Iris pigment epithelial cell (primary cell): ENCODE results near the gene MAP3K14.
A peak's percentile ranks its signal among the peaks of the same experiment; 100 is the strongest.
"Not testable (repeated sequence)": the region's sequence is repeated elsewhere in the genome, so short reads cannot be mapped to it uniquely, and the experiment has no call there.

ENCODE experiments used
- DNase-seq: peaks from one replicate; pipeline ENCODE4 v3.0.0-alpha.2; 2011; ENCODE audit warnings: low read depth

MAP3K14 gene

DNA sequence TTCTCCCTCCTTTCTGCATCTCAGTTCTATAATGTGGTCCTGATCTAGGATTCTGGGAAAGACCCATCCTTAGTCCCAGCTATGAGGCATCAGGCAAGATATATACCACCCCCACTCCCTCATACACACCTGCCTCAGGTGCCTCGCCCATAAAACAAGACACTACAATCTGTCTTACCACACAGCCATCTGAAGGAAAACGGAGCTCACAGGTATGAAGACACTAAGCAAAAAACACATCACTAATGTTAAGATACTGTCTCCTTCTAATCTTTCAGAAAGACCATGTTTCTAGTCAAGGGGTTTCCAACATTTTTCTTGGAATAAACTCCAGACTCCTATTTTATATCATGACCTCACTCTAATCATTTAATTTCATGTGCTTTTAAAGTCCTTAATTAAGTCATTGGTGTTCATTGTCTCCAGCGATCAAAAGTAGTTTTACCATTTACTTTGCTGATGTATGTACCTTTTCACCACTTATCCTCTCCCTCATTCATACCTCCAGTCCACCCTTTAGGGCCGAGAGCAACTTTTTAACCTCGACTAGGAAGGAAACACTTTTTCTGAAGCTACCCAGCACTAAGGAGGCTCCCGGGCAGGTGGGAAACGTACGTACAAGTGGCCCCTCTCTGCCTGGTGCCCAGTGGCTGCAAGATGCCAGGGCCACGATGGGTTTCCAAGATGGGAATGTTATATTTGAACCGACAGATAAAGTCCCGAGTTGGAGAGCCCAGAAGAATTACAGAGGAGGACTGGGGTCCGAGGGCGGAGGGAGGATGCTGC is 979 bp downstream of the MAP3K14 start:
- no peak for DNase-seq

DNA sequence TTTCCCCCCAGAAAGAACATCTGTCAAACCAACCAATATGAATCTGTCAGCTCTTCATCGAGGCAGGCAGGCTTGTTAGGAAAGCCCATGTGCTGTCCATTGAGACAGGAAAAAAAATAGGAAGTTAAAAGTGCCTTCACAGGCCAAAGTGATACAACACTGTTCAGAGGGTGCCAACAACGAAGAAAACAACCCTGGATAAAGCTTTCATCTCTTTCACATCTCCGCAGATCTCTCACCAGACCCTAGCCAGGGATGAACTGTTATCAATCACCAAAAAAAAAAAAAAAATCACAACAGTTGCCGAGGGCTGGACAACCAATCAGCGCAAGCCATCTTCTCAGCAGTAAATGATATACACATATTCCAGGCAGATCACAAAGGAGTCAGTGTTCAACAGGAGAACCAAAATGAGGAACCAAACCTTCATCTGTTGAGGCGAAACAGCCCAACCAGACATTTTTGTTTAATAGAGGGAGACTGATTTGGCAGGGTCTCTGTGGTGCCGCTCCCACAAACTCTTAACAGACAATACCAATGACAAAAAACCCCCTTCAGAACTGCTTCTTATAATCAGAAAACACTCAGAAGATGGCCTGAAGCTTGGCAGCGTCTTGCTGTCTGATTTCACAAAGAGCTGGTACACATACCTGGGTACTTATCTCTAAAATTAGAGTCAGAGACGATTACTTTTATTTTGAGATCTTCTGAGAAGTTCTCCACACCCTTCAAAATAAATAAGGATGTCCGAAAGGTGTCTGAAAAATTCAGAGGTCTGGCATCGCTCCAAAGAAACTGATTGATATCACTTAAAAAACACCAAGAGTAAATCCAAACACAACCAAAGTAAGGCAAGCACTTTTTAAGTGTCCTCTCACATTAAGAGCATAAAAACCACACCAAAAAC is 1.8 kb downstream of the MAP3K14 start:
- no peak for DNase-seq

DNA sequence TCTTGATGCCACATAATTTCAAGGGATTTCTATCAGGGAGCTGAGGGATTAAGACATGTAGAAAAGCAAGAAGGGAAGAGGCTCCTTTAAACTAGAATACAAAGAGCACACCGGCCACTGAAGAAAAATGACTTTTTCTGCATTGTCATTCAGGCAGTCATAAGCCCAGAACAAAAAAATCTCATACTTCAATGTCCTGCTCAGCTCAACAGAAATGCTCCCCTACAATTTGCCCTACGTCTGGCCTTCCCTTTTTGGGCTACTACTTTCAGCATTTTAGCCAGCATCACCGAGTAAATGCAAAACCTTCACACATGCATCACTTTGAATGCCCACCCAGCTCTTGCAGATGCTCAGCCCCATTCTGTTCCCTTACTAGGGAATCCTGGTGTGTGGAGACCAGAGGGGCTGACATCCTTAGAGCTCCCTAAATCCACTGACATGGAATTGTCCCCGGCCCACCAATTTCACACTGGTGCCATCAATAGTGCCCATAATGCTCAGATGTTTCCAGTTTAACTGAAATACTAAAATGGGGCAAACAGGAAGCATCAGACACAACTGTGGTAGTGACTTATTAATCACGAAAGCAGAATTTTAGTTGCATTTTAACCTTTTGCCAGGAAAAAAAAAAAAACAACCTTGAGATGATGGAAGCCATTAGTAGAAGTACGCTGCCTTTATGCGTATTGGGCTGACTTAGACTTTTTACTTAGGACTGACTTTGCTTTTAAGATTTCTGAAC is 2.7 kb downstream of the MAP3K14 start:
- DNase-seq, result no peak

DNA sequence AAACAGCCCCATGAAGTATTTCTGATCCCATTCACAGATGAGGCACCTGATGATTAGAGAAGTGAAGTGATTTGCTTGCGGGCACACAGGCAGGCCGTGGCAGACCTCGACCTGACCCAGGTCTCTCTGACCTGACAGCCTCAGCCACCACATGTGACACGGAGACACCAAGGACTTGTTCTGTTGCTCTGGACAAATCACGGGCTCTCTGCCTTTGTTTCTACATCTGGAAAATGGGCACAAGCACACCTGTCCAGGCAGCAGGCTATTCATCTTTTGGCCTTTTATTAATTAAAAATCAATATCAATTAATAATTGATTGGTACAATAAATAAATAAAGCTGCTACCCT is 3.4 kb downstream of the MAP3K14 start:
- DNase-seq, result no peak

DNA sequence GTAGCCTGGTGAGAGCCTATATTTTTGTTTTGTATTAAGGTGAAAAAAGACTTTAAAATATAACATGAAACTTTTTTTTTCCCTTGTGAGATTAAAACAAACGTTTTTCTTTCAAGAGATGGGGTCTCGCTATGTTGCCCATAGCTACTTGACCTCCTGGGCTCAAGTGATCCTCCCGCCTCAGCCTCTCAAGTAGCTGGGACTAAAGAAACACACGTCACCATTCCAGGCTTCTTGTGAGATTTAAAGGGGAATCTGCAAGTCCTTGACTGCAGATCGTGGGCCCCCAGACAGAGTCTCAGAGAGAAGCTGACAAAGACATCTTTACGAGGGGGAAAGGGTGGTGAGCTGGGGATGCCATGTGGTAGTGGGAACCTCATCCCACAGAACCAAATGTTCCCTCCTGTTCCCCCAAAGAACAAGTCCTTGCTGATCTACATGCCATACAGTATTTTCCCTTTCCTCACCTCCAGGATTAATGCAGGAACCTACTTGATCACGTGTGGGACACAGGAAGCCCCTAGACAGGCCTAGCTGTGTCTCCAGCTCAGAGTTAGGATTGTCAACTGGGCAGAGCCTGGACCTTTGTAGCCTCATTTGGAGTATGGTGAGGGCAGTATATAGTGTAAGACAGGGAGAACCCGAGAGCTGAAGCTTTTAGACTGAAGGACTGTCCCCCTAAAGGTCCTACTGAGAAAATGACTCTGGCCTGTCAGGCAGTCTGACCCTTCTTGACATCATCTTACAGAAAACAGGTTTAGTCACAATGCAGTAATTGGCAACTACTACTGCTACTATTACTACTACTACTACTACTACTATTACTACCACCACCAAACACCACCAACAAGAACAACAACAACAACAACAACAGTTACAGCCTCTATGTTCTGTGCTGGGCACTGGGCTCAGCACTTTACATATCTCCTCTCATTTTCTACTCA is 4.1 kb downstream of the MAP3K14 start:
- no peak for DNase-seq

DNA sequence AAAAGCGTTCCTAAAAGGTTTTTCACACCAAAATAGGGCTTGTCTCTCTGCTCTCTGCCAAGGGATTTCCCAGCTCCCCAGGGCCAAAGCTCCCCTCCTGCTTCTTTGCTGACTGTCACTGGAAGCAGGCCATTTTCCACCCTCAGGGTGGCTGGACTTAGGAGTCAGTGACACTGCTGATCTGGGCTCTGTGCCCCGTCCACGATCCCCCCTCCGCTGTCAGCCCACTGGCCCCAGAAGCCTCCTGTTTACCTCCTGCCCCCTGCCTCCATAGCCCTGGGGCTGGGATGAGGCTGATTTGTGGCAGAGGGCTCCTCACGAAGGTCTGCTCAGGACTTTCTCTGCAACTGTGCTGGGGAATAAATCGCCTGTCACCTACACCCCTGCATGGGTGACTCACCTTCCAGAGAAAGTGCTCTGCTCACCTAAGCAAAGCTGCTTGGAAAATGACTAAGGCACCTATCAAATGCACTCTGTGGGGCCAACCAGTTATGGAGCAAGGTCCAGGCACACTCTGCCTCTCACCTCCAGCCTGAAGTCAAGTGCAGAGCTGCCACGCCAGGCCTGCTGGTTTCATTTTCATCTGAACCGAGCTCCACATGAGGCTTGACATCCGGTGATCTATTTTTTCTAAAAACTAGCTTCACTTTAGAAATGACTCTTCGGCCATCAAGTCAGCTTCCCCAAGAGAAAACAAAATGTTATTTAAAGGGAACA is 4.9 kb downstream of the MAP3K14 start:
- DNase-seq, result peak; percentile 55

DNA sequence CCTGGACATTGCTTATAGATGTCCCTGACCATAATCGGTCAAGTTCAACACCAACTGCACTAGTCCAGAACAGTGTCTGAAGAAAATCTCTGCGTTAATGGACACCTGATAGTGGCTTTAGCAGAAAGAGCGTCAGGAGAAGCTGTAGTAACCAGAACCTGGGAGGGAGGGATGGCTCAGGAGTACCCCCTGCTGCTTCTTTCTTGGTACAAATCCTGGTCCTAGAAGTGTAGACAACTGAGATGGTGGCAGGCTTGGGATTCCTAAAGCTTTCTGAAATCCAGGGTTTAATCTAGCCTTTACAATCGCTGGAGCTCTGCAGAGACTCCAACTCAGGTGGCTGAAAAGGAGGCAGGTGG is 5.4 kb downstream of the MAP3K14 start:
- DNase-seq, result no peak

DNA sequence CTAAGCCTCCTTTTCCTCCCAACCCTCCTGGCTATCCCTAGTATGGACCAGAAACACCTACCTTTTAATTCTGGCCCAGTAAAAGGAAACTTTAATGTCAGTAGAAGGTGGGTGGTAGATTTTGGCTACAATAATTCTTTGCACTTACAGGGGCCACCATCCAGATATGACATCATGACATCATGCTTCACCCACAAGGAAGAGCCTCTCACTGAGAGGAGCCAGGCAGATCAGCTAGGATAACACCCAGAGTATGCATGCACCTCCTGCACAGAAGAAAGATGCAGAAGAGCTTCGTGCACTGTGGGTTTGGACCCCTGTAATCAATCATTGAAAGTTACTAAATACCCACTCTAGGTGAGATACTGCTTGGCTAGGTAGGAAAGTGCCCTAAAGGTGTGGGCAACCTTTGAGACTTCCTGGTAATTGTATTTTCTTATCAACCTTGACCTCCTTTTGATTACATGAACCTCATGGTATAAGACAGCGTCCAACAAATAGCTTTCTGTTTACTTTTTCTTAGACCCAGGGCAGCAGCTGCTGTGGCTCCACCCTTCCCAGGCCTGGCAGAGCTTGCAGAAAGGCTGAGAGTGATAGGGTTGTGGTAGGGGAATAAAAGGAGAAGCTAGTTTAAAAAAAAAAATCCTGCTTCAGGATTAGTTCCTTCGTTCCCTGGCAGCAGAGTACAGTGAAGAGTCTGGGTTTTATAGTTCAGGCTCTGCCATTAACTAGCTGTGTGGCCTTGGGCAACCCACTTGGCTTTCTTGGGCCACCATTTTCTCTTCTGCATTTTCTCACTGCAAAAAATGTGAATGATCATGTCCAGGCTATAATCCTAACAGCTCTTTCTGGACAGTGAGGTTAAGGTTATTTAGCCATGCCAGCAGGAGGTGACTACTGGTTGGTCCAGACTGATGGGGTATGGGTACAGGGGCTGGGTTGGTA is 6.2 kb downstream of the MAP3K14 start:
- DNase-seq, result no peak

DNA sequence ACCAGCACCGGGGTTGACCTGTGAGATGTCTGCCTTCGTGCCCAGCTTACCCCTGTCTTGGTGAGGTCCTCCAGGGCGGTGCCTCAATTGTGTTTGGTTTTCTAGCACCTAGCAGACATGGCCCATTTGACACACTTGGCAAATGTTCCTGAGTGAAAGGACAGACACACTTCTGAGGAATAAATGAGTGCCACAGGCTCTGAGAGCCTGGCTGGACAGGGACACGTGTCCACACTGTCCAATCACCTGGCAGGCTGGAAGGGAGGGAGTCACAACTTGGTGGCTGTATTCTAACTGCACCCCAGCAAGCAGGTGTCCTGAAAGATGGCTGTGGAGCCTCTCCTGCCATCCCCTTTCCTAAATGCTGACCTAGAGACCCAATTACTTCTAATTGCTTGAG is 7.4 kb downstream of the MAP3K14 start:
- DNase-seq, result no peak

DNA sequence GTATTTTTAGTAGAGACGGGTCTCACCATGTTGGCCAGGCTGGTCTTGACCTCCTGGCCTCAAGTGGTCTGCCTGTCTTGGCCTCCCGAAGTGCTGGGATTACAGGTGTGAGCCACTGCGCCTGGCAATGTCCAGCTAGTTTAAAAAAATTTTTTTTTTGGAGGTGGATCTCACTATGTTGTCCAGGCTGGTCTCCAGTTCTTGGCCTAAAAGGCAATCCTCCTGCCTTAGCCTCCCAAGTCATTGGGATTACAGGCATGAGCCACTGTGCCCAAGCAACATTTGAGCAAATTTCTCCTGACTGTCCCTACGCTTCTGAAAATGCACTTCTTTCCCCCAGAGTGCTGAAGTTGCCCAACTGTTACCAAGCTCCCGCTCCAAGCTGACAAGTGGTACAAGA is 8.0 kb downstream of the MAP3K14 start:
- no peak for DNase-seq

DNA sequence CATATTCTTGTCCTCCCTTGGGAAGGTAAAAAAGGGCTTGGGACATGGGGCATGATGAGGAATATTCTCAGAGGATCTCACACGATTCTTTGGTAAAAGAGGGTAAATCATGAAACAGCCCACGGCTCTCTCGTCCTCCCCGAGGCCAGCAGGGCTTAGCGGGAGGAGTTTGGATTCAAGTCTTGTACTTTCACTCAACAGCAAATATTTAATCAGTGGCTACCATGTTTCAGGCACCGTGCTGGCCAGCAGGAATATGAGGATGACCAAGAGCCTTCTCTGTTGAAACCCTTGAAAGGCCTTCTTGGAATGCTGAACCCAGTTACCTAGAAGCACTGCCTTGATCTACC is 8.8 kb downstream of the MAP3K14 start:
- DNase-seq, result no peak

DNA sequence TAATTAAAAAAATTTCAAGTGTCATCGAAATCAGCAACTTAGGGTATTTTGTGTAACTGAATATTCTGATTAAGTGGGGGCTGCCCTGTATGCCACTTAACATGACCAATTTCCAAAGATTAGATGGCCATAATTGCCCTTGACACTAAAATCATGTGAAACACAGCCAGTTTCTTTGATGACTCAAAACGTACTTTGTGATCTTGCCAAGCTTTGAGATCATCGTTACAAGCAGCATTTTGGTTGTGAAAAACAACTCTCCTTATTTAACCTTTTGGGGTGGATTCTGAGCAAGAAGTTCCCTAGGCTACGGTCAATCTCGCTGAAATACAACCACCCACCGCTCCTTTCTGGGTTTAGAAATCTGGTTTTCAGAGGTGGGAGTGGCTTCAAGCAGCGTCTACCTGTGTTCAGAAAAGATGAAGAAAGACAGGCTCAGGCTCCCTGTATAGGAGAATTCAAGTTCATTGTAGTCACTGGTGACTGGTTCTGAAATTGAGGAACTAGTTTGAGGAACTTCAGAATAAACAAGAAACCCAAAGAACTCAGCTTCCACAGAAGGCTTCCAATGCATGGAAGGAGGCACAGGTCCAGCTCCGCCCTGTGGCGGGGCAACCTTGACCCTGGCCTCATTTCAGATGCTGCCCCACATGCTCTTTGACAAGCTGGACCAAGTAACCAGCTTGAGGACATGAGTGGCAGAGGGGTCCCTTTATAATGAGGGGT is 9.4 kb downstream of the MAP3K14 start:
- peak; percentile 93 for DNase-seq

DNA sequence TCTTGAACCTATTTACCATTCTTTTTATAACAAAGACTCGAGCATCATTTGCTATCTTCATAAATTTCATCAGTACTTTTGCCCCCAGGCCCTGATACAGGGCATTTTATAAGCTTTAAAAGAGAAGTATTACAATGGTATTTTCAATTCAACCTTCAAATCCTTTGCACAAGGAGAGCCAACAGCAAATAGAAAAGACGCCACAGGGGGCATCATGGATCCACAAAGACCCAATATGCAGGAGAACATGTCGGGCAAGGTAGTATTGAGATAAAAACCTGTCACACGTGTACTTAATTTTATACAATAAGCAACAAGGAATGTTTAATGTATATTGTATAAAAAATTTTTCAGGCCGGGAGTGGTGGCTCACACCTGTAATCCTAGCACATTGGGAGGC is 10.2 kb downstream of the MAP3K14 start:
- no peak for DNase-seq

DNA sequence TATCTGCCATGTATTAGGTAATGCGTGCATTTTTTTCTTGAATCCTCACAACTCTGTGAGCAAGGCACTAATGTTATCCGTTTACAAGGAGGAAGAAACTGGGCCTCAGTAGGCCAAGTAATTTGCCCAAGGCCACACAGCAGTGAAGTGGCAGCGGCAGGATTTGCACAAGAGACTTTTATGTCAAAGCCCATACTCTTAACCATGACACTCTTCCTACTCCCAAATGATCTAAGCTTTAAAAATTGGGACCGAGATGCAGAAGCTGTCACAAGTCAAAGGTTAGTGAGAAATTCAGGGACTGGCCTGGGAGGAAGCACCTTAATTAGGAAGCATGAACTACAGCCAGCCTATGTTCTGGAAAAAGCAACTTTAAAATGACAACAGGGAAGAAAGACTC is 10.7 kb downstream of the MAP3K14 start:
- no peak for DNase-seq

DNA sequence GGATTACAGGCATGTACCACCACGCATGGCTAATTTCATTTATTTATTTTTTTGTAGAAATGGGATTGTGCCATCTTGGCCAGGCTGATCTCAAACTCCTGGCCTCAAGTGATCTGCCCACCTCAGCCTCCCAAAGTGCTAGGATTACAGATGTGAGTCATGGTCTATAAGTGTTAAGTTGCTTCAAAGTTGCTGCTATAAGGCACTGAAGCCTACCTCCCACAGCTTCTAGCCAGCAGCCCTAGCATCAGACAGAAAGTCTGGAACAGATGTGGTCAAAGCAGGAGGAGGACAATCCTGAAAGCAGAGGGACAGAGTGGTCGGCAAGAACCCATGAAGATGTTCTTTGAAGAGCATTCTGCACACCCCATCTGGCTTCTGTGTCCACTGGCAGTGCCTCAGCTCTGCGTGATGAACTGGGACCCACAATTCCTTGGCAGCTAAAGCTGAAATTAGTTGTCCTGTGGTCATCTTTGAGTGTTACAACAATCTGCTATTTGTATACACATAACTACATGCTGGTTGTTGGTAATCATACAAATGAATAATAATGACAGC is 11.2 kb downstream of the MAP3K14 start:
- peak; percentile 88 for DNase-seq

DNA sequence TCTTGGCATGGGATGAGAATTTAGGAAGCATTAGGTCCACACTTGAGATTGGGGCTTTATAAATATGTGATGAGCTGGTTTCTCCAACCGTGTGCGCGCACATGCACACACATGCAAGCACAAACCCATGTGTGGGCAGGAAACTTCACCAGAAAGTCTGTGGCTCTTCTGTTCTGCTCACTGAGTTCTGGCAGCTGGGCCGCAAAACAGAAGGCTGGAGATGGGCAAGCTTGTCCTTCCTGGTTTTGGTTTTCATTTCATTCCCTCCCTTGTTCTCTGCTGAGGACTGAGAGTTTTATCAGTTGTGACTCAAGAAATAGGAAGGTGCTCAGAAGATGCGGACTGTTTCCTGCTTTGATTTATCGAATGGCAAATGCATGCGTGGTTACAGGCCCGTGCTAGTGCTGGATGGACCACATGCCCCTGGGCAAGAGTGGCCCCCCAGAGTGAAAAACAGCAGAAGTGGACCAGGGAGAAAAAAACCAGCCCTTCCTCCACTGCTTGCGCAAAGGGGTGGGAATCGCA is 14.1 kb downstream of the MAP3K14 start:
- DNase-seq, result peak; percentile 82

DNA sequence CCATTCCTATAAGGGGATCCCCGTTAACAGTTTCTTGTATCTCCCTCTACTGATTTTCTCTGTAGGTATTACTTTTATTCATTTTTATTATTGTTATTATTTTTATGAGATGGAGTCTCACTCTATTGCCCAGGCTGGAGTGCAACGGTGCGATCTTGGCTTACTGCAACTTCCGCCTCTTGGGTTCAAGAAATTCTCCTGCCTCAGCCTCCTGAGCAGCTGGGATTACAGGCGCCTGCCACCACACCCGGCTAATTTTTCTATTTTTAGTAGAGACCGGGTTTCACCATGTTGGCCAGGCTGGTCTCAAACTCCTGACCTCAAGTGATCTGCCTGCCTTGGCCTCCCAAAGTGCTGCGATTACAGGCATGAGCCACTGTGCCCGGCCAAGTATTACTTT is 14.6 kb downstream of the MAP3K14 start:
- not testable (repeated sequence) for DNase-seq

DNA sequence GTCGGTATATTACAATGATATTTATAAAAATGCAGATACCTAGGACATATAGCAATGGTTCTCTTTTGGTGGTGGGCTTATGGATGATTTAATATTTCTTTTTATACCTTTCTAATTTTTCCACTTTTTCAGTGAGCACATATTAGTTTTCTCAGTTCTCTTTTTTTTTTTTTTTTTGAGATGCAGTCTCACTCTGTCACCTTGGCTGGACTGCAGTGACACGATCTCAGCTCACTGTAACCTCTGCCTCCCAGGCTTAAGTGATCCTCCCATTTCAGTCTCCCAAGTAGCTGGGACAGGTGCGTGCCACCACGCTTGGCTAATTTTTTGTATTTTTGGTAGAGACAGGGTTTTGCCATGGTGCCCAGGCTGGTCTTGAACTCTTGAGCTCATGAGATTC is 15.1 kb downstream of the MAP3K14 start:
- no peak for DNase-seq
